Measurements from ENCODE around the gene MREG. TPM values are rescaled to one million over a fixed set of nuclear protein-coding genes. Genes with fewer than 3 reads are reported as not detected.

The MREG gene
- total and polyA plus RNA-seq, 10 of the 15 experiments (the other 5 are each of a cell fraction or from before 2014, with no cell fraction given): 6.9 to 45.0 (median 28.5) TPM

DNA sequence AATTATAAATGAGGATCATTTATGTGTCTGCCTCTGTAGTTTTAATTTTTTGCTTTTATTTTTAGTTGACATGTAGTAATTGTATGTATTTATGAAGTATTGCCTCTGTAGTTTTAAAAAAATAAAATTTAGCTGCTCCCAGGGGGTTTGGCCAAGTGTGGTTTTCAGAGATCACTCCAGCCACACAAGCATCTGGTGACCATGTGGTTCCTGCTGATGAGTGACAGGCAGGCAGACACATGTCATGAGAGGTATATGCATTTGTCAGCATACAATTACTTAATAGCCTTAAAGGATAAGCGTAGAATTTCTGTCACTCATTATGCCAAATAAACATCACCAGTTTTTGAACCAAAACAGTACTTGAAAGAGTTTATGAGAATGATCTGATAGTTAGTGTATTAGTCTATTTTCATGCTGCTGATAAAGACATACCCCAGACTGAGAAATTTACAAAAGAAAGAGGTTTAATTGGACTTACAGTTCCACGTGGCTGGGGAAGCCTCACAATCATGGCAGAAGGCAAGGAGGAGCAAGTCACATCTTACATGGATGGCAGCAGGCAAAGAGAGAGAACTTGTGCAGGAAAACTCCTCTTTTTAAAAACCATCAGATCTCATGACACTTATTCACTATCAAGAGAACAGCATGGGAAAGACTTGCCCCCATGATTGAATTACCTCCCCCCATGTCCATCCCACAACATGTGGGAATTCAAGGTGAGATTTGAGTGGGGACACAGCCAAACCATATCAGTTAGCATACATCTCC lies 29.6 kb downstream of the MREG start:
- peaks cover 5% of the 10 kb centered on the region; the same call in 2 of the 3 replicates for H3K9me3 ChIP-seq (replicated peaks; ENCODE audit: control insufficient read depth, insufficient read depth, low read length)
- no peak overlapping the region for H3K4me2 ChIP-seq (ENCODE audit: control insufficient read depth, insufficient read depth)
- H3K9ac ChIP-seq (ENCODE audit: control insufficient read depth, insufficient read depth, low read length): no peak overlapping the region
- BruUV-seq (replicated peaks): no TSS peak
- in situ Hi-C loops (cut with MboI): no loop called here
- CTCF ChIA-PET: interaction anchor here (1.7 to 3.0 kb wide), 3 partner anchors 13 to 39 kb away, joined by 4 to 18 read pairs (median 15); no protein-coding TSS in a partner anchor
- 68% methylated on average over 2 of the region's 2 CpGs for WGBS (ENCODE audit: insufficient coverage, insufficient replicate concordance, low lambda C conversion rate, missing lambda C conversion rate)
- H3K36me3 ChIP-seq (ENCODE audit: control insufficient read depth in 2 of 2, insufficient read depth in 2 of 2, low read length in 1 of 2): peaks cover 4 to 5% of the 10 kb centered on the region in 2 experiments; a peak in 3 of 4 replicates
- SMC1A ChIA-PET (ENCODE audit: uncharacterized antibody, unreplicated experiment): interaction anchor here (0.9 to 2.3 kb wide), 2 partner anchors 13 to 210 kb away, joined by 3 to 9 read pairs; no protein-coding TSS in a partner anchor
- RAD21 ChIA-PET (ENCODE audit: unreplicated experiment): no interaction called here
- H2AFZ ChIP-seq (ENCODE audit: control insufficient read depth, low read depth, low read length): no peak overlapping the region
- no peak for FAIRE-seq
- DNase-seq (ENCODE audit: low read depth, low spot score): no peak
- H3K27me3 ChIP-seq (replicated peaks in 1 of 2; ENCODE audit: control insufficient read depth in 2 of 2, insufficient read depth in 2 of 2, low read length in 1 of 2): no peaks in the 10 kb centered on the region
- peak; percentile 46 for ATAC-seq
- no peaks in the 10 kb centered on the region for H4K20me1 ChIP-seq (ENCODE audit: control insufficient read depth, insufficient read depth)
- no peak overlapping the region for H3K27ac ChIP-seq (ENCODE audit: control insufficient read depth, insufficient read depth)
- POLR2A ChIA-PET: no interaction called here
- H3K4me3 ChIP-seq: no peak overlapping the region
- intact Hi-C loops (cut with micrococcal nuclease; ENCODE audit: unreplicated experiment): loop anchor here (2.0 kb wide), 1 partner anchor 19 kb away; no protein-coding TSS in a partner anchor
- H3K79me2 ChIP-seq (ENCODE audit: control insufficient read depth, insufficient read depth, low read length): peaks cover 29% of the 10 kb centered on the region
- peaks cover 15% of the 10 kb centered on the region for H3K4me1 ChIP-seq (ENCODE audit: control insufficient read depth, insufficient read depth, low read length)
- no peak for TF ChIP-seq KDM1A (IDR thresholded peaks at IDR 0.05; ENCODE audit: borderline replicate concordance)
- TF ChIP-seq HDAC2 (IDR thresholded peaks at IDR 0.05): no peak
- TF ChIP-seq BHLHE40 (IDR thresholded peaks at IDR 0.05; ENCODE audit: borderline replicate concordance in 1 of 2, low read depth in 2 of 2, low read length in 1 of 2): peak; percentile 30 to 62; a peak in 2 of 4 replicates
- TF ChIP-seq SUPT20H (IDR thresholded peaks at IDR 0.05; ENCODE audit: borderline replicate concordance, control insufficient read depth, low read depth, low read length): no peak
- no peak for TF ChIP-seq LARP7 (IDR thresholded peaks at IDR 0.05)
- peak; percentile 90 for TF ChIP-seq PBX3 (IDR thresholded peaks at IDR 0.05; ENCODE audit: insufficient replicate concordance, low read depth, low read length)
- no peak for TF ChIP-seq SKIL (IDR thresholded peaks at IDR 0.05; ENCODE audit: low read depth, poor library complexity, severe bottlenecking)
- TF ChIP-seq, protein P1, sequence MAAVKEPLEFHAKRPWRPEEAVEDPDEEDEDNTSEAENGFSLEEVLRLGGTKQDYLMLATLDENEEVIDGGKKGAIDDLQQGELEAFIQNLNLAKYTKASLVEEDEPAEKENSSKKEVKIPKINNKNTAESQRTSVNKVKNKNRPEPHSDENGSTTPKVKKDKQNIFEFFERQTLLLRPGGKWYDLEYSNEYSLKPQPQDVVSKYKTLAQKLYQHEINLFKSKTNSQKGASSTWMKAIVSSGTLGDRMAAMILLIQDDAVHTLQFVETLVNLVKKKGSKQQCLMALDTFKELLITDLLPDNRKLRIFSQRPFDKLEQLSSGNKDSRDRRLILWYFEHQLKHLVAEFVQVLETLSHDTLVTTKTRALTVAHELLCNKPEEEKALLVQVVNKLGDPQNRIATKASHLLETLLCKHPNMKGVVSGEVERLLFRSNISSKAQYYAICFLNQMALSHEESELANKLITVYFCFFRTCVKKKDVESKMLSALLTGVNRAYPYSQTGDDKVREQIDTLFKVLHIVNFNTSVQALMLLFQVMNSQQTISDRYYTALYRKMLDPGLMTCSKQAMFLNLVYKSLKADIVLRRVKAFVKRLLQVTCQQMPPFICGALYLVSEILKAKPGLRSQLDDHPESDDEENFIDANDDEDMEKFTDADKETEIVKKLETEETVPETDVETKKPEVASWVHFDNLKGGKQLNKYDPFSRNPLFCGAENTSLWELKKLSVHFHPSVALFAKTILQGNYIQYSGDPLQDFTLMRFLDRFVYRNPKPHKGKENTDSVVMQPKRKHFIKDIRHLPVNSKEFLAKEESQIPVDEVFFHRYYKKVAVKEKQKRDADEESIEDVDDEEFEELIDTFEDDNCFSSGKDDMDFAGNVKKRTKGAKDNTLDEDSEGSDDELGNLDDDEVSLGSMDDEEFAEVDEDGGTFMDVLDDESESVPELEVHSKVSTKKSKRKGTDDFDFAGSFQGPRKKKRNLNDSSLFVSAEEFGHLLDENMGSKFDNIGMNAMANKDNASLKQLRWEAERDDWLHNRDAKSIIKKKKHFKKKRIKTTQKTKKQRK (IDR thresholded peaks at IDR 0.05; ENCODE audit: low read depth, low read length): no peak
- peak; percentile 82 for TF ChIP-seq MEF2B (IDR thresholded peaks at IDR 0.05; ENCODE audit: partially characterized antibody, poor library complexity, severe bottlenecking)
- no peak for TF ChIP-seq CBFB (IDR thresholded peaks at IDR 0.05; ENCODE audit: low read depth)
- no peak for TF ChIP-seq FOXK2 (IDR thresholded peaks at IDR 0.05)
- no peak for TF ChIP-seq TAF1 (IDR thresholded peaks at IDR 0.05; ENCODE audit: borderline replicate concordance, low read depth, low read length)
- no peak for TF ChIP-seq ZNF384 (IDR thresholded peaks at IDR 0.05; ENCODE audit: borderline replicate concordance, low read depth, low read length)
- no peak for TF ChIP-seq SRF (IDR thresholded peaks at IDR 0.05; ENCODE audit: low read depth in 2 of 2, low read length in 2 of 2)
